ENCODE results near the gene LPIN2.
A peak's percentile ranks its signal among the peaks of the same experiment; 100 is the strongest.
"Not testable (repeated sequence)": the region's sequence is repeated elsewhere in the genome, so short reads cannot be mapped to it uniquely, and the experiment has no call there.

The LPIN2 gene

GRCh38 chr18:3013024-3013804, at the start of gene LPIN2:
Gene LPIN2, minus strand, starts transcription at chr18:3013144. Its CDS starts 52,304 bp downstream, at chr18:2960840.
- DNase-seq = peak; percentile 83 to 85

GRCh38 chr18:3061581-3062312, 48.8 kb upstream of the LPIN2 start:
- DNase-seq = no peak

DNA sequence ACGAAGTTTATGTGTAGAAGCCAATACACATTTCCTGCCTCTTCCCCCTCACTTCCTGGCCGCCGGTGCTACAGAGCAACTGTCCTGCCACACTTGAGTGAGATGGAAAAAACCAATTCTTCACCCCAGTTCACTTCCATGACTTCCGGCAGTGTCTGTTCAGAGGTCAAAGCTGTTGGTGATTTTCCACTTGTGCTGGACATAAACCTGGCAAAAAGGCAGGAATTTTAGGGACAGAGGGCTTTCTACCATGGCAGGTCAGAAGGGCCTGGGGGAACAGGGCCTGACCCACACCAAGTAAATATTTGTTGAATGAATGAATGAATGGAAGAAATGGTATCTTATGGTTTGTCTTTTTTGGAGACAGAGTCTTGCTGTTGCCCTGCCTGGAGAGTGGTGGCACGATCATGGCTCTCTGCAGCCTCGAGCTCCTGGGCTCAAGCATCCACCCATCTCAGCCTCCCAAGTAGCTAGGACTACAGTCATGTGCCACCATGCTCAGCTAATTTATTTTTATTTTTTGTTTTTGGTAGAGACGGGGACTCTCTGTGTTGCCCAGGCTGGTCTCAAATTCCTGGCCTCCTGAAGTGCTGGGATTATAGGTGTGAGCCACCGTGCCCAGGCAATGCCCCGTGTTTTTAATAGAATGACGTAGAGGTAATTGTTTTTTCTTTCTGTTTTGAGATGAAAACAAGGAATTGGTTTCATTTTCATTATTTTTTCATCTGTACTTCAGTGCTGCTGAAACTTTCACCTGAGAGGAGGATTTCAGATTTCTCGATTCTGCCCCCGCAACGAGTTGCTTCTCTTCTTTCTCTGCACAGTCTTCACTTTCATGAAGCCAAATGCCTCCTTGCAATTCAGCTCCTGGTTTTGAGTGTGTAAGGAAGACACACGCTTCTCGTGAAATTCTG, 48.0 kb upstream of the LPIN2 start:
- DNase-seq = no peak

GRCh38 chr18:3059272-3059671, 46.3 kb upstream of the LPIN2 start:
- no peak for DNase-seq

DNA sequence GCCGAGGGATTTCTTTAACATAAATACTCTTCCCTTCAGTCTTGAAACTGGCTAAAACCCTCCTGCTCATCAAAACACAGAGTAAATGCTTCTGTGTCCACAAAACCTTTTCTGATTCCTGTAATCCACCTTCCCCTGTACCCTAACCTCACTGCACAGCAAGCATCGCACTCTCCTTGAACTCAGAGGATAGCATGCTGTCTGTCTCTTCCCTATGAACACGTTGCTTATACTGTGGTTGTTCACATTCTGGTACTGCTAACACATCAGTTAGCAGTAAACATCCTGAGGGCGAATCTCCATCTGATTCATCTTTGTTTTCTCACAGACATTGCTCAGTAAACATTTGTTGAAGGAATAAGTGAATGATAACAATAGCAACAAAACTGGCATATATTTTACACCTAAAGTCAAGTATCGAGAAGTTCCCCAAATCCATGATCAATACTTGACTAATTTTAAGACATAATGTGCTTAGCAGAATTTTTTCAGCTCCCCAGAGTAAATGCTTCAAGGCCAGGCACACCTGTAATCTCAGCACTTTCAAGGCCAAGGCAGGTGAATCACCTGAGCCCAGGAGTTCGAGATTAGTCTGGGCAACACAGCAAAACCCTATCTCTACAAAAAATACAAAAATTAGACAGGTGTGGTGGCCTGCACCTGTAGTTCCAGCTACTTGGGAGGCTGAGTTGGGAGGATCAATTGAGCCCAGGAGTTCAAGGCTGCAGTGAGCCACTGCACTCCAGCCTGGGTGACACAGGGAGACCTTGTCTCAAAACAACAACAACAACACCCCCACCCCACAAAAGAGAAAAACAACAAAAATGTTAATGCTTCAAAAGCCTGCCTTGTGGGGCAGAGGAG, 45.6 kb upstream of the LPIN2 start:
- DNase-seq = no peak

GRCh38 chr18:3057526-3057925, 44.6 kb upstream of the LPIN2 start:
- no peak for DNase-seq

- no peak for DNase-seq
Observed at GRCh38 chr18:3056311-3056710, 43.4 kb upstream of the LPIN2 start.

DNA sequence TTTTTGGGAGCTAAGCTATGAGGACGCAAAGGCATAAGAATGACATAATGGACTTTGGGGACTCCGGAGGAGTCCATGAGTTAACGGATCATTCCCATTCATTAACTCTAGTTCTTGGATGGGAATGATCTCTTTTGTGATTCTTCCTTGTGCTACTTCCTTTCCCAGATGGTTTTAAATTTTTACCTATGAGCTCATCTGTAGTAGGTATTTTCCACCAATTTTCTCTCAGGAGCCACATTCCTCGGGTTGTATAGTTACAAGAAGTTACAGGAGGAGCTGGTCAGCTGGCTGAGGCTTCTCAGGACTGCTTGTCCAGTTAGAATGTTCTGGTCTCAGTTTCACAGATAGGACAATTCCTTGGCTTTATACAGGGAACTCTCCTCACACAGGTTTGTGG, 42.9 kb upstream of the LPIN2 start:
- no peak for DNase-seq

DNA sequence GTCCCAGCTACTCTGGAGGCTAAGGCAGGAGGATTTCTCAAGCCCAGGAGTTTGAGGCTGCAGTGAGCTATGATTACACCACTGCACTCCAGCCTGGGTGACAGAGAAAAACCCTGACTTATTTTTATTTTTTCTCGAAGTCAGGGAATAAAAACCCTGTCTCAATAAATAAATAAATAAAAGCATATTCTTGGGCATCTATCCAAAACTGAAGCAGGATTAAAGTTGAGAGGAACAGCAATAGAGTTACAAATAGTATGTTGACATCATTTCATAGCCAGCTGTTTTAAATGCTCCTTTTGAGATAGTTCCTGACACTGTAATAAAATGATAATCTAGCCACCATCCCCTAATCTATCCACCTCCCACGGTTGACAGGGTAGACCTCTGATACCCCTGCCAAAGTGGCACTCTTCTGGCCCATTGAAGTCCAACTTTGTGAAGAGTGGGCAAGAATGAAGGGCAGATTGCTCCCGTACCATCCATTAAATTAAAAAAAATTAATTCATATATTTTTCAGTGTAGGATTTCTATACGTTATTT, 42.3 kb upstream of the LPIN2 start:
- DNase-seq = no peak

- DNase-seq = no peak
Observed at GRCh38 chr18:3054780-3055179, 41.8 kb upstream of the LPIN2 start.

- no peak for DNase-seq
Observed at GRCh38 chr18:3054214-3054613, 41.3 kb upstream of the LPIN2 start.

DNA sequence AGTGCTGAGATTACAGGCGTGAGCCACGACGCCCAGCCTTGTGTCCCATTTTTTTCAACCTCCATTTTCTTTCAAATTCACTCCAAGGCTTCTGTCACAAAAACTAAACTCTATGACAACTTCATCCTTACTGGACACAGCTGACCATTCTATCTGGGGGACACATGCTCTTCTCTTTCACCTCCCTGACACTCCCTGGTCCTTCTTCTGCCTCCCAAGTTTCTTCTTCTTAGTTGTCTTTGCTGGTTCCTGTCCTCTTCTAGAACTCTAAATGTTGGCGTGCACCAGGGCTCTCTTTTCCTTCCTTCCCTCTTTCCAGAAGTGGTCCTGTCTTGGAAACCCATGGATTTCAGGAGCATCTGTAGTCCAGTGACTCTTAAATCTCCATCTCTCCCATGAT, 40.1 kb upstream of the LPIN2 start:
- no peak for DNase-seq

- DNase-seq = no peak
Observed at GRCh38 chr18:3052411-3052758, 39.4 kb upstream of the LPIN2 start.

GRCh38 chr18:3051718-3052410, 38.9 kb upstream of the LPIN2 start:
- DNase-seq = no peak

- not testable (repeated sequence) for DNase-seq
Observed at GRCh38 chr18:3049897-3050454, 37.0 kb upstream of the LPIN2 start.

DNA sequence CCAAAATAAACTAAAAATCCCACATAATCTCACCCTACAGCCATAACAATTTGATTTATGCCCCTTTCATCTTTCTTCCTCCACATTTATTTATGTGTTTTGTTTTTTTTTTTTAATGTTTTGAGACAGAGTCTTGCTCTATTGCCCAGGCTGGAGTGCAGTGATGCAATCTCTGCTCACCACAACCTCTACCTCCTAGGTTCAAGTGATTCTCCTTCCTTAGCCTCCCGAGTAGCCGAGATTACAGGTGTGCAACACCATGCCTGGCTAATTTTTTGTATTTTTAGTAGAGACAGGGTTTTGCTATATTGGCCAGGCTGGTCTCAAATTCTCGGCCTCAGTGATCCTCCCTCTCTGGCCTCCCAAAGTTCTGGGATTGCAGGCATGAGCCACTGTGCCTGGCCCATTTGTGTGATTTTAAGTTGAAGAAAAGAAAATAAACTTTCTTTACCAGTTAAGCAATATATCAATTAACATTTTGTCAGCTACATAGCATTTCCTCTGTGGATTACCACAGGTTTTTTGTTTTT, 35.9 kb upstream of the LPIN2 start:
- no peak for DNase-seq

DNA sequence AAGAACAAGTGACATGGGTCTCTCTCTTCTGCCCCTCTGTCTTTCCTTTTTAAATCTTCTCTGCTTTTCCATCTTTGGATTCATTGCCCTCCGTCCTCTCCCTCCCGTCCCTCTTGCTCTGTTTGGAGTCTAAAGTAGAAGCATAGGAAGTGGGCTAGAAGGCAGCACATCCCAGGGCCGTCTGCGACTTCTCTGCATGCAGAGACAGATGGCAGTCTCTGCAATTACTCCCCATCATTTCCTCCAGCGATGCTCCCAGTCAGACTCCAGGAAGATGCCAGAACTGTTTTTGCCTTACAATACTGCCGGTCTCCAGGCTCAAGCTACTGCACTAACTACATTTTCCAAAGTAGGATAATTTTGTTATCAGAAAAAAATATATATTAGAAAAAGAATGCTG, 35.2 kb upstream of the LPIN2 start:
- no peak for DNase-seq

DNA sequence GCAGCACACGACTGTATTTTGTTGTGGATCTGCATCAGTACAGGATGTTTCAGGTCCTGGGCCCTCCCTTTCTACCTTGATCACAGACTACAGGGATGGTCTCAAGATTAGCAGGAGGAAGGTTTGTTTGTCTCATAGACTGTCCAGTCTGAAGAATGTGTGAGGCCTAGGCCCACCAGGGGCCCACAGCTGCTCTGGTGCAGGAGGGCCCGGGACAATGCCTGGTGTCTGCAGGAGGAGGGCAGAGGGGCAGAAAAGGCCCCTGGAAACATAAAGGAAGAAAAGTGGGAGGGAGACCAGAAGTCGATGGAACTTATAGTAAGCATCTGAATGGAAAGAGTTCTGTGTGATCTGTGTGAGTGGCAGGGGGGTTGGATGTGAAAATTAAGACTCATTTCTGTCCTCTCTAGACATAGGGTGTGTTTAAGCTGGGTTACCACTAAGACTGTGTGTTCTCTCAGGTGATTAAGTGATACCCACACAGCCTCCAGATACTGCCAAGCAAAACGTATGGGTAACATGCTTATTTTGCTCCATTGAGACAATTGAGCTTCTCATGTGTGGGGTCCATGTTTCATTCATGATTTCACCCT, 33.4 kb upstream of the LPIN2 start:
- no peak for DNase-seq

GRCh38 chr18:3044931-3045698, 32.2 kb upstream of the LPIN2 start:
- peak in 1 of 2 experiments; percentile 22 for DNase-seq

DNA sequence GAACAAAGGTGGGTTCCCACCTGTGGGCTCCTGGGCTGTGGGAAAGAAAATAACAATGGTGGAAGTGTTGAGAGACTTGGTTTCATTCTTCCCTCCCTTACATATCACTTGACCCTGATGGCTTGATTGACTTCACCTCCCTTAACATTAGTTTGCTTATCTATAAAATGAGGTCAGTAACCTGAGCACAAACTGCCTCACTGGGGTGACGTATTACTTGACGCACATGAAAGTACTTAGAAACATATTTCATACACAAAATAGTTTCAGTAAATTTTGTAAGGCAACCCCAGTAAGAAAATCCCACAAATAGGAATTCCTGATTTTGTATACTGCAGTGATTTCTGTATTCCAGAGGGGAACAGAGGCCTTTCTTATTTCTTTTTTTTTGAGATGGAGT, 29.4 kb upstream of the LPIN2 start:
- no peak for DNase-seq

Data from SHP77 (cell line).